GM21717 (cell line): Measurements from ENCODE around the gene PRAMEF5.
"Not testable (repeated sequence)": the region's sequence is repeated elsewhere in the genome, so short reads cannot be mapped to it uniquely, and the experiment has no call there.

ENCODE experiments used
- ATAC-seq: cut with Tn5 transposase; IDR thresholded peaks from one replicate; pipeline ENCODE4 v1.9.1; 2021; ENCODE audit warnings: mild to moderate bottlenecking, moderate library complexity; ENCODE audit not compliant: unreplicated experiment

The PRAMEF5 gene

DNA sequence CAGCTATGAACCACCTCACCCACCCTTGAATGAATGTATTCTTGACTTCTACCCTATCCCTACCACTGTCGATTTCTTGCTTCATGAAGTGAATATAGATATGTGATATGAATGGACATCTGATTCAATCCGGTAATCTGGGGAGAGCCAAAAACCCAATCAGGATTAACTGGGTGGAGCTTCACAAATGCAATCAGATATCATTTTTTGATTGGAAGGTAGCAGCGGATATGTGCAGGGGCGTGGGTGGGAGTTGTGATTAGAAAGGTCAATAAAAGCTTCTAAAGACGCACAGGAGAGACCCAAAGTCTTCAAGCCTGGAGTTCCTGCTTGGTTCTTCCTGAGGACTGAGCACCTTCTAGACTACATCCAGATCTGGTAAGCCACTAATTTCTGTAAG, at the start of gene PRAMEF5:
Gene PRAMEF5, plus strand, starts transcription at position 301 of the 400 bp plus-strand sequence. CDS start 5,071 bp downstream, outside the sequence.
- ATAC-seq = not testable (repeated sequence)

DNA sequence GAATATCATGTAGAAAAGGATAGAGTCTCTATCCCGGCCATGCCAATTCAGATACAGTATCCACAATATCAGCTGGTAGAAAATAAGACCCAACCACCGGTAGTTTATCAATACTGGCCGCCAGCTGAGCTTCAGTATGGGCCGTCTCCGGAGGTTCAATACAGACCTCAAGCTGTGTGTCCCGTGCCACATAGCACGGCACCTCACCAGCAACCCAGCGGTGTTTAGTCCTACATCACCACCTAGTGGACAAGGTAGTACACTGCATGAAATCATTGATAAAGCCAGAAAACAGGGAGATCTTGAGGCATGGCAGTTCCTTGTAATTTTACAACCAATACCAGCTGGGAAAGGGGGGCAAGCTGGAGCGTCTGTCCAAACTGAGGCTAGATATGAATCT, 45.3 kb upstream of the PRAMEF5 start:
- not testable (repeated sequence) for ATAC-seq

DNA sequence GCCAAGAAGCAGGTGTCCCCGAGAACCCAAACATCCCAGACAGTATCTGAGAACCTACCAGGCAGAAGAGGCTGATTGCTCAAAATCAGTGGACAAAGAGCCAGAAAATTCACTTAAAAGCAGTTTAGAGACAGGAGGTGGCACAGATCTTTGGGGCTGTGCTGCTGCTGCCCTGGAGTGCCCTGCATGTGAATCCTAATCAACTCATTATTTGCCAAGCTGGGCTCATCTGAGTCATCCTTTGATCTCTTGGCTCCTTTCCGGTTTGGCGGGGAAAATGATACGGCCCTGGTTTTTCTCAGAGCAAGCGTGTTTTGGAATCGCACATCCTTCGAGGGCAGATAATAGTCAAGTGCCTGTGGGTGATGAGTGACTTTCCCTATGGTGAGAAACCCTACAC, 37.4 kb upstream of the PRAMEF5 start:
- ATAC-seq = not testable (repeated sequence)

DNA sequence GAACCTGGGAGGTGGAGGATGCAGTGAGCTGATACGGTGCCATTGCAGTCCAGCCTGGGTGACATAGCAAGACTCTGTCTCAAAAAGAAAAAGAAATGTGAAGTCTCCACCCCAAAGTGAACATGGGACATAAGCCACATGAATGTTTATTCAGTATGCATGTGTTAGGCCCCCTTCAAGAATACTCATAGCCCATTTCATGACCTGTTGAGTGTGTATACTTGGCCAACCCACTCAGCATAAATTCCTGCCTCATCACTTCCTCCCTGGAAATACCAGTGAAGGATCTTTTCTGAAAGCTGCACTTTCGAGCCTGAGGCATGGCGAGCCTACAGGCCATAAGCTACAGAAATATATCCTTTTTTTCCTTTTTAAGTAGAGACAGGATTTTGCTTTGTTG, 34.8 kb upstream of the PRAMEF5 start:
- ATAC-seq = not testable (repeated sequence)

DNA sequence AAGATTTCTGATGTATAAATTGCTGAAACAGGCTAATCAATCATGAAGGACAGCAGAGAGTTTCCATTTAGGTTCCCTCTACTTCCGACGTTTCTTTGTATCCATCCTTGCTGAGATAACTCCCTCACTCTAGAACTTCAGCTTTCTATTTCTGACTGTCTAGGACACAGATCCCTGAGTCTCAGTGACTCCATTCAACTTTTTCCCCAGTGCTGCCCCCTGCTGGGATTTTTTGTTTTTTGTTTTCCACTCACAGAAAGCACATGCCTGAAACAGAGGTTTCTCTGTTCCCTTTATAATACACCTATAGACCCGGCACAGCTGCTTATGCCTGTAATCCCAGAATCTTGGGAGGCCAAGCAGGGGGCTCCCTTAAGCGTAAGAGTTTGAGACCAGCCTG, 31.2 kb upstream of the PRAMEF5 start:
- ATAC-seq = not testable (repeated sequence)

DNA sequence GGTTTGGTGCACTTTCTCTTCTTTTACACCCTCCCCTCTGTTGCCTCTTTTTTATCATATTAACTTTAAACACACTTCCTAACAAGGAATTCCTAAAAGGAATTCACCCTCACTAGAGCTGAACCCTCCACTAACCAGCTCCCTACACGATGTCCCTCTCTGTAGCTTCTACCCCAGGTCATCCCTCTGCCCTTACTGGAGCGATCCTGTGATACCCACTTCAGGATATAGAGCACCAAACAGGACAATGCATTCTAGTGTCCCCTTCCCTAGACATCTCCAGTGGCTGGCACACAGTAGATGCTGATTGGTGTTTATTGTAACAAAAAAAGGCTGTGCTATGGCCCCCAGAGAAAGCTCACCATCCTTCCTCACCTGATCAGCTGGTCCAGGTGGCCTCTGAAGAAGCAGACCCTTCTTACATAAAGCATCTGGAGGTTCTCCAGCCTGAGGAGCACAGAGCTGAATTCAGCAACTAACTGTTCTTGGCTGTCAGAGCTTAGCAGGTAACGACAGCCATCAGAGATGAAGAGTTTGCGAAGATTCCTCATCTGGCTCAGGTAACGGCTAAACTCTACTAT, 29.4 kb upstream of the PRAMEF5 start:
- no peak for ATAC-seq

DNA sequence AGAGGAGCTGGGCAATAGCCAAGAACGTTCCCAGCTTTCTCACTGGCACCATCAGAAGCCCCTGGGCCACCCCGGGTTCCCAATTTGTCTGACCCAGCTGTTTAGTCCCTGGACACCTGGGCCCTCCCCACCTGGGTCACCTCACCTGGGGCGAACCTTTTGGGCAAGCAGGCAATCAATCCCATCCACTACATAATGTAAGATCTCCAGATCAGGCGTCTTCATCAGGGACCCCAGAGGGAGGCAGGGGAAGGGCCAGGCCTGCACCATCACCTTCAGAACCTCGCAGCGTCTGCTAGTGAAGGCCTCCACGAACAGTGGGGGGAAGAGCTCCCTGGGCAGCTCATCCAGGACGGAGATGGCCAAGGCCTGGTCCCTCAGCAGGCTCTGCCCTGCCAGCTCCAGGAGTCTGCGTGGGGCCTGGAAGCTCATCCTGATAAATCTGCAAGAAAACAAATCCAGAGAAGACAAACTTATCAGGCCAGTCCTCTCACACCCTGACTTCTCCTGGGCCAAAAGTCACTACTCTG, 28.3 kb upstream of the PRAMEF5 start, which contains the start of gene PRAMEF18:
Gene PRAMEF18, minus strand, starts transcription at position 480 of the 530 bp plus-strand sequence. Its CDS starts 48 bp downstream, at position 432.
- ATAC-seq = not testable (repeated sequence)

DNA sequence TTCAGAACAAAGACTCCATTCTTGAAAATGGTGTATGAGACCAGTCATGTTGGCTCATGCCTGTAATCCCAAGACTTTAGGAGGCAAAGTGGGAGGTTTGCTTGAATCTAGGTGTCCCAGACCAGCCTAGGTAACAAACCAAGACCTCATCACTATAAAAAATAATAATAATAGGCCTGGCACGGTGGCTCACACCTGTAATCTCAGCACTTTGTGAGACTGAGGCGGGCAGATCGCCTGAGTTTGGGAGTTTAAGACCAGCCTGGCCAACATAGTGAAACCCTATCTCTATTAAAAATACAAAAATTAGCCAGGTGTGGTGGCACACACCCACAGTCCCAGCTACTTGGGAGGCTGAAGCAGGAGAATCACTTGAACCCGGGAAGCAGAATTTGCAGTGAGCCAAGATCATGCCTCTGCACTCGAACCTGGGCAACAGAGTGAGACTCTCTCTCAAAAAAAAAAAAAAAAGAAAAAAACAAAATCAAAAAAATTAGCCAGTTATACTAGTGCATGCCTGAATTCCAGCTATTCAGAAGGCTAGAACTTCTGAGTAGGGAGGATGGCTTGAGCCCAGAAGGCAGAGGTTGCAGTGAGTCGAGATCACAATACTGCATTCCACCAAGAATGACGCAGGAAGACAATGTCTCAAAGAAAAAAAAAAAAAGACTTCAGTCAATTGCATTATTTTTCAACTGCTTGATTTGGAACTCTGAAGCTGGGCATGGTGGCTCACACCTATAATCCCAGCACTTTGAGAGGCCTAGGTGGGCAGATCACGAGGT, 26.5 kb upstream of the PRAMEF5 start:
- ATAC-seq = not testable (repeated sequence)

DNA sequence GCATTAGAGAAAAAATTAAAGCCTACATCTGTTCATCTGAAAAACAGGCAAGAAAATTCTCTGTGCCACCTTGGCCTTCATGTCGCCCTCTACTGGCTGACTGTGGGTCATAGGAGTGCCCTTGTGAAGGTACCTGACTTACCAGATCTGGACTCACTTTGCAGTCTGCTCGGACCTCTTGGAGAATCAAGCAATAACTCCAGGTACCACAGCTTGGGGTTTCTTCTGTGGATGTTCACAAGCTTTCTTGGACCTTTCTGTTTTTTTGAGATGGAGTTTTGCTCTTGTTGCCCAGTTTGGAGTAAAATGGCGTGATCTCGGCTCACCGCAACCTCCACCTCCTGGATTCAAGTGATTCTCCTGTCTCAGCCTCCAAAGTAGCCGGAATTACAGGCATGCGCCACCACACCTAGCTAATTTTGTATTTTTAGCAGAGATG, 25.6 kb upstream of the PRAMEF5 start:
- no peak for ATAC-seq

DNA sequence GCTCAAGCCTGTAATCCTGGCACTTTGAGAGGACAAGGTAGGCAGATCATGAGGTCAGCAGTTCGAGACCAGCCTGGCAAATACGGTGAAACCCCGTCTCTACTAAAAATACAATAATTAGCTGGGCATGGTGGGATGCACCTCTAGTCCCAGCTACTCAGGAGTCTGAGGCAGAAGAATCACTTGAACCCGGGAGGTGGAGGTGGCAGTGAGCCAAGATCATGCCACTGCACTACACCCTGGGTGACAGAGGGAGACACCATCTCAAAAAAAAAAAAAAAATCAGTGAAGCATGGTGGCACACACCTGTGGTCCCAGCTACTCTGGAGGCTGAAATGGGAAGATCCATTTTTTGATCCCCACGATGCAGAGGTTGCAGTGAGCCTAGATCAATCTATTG, 23.9 kb upstream of the PRAMEF5 start:
- not testable (repeated sequence) for ATAC-seq

DNA sequence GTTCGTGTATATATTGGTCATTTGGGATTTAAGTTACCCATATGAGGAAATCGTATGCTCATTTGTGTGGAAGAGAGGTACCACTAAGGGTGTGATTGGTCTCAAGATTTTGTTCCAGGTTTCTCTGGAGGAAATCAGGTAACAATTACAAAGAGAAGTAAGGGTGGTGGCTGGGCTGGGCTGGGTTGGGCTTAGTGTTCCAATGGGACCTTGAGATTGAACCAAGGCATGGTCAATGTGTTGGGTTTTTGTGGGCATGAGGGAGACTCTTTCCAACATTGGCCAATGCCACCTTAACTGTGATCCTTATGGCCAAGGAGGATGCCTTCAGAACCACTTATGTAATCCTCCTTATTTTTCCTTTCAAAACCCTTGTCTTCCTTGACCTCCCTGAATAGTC, 23.4 kb upstream of the PRAMEF5 start:
- ATAC-seq = not testable (repeated sequence)

DNA sequence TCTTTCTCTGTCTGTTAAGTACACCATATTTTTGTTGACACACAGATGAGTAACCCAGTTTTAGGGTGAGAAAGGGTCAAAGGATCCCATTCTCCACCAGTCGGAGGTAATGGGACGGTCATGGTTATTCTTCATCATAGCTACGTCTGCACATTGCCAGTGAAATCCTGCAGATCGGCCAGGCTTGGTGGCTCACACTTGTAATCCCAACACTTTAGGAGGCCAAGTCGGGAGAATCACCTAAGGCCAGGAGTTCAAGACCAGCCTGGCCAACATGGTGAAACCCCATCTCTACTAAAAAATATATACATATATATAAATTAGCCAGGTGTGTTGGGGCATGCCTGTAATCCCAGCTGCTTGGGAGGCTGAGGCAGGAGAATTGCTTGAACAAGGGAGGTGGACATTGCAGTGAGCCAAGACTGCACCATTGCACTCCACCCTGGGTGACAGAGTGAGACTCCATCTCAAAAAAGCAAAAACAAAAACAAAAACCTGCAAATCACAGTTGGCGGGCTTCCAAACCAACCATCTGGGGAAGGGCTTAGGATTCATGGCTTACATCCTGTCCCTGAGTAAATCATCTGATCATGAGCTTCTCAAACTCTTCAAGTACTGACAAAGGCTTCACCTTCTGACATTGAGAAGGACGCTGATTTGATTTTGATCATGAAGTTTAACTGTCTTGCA, 22.8 kb upstream of the PRAMEF5 start:
- not testable (repeated sequence) for ATAC-seq

DNA sequence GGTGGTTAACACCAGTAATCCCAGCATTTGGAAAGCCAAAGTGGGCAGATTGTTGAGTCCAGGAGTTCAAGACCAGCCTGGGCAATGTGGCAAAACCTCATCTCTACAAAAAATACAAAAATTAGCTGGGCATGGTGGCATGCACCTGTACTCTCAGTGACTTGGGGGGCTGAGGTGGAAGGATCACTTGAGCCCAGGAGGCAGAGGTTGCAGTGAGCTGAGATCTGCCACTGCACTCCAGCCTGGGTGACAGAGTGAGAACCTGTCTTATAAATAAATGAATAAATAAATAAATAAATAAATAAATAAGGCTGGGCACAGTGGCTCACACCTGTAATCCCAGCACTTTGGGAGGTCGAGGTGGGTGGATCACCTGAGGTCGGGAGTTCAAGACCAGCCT, 21.9 kb upstream of the PRAMEF5 start:
- ATAC-seq = not testable (repeated sequence)

DNA sequence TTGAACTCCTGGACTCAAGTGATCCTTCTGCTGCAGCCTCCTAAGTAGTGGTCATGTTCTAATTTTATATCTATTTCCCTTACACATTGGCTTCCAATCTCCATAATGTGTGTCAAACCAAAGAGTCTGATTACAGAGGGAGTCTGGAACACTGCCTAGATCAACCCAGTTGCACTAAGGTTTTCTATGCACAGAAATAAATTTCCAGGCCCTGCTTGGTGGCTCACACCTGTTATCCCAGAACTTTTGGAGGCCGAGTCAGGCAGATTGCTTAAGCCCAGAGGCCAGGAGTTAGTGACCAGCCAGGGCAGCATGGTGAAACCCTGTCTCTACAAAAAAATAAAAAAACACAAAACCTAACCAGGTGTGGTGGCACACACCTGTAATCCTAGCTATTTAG, 19.9 kb upstream of the PRAMEF5 start:
- not testable (repeated sequence) for ATAC-seq

DNA sequence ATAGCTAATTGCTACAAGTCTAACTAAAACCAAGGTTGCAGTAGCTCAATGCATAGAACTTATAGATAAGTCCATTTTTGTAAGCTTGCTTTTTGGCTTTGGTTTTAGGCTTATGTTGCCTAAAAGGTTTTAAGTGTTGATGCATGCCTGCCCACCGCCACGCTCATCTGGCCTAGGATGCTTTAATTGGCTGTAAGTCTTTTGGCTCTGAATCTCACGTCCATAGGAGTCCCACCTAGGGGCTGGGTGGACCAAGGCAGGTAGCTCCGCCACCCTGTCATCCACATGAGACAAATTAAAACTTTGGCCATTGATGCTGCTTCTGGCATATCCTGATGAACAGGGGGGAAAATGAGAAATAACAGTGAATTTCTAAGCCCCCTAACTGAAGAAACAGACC, 16.4 kb upstream of the PRAMEF5 start:
- not testable (repeated sequence) for ATAC-seq

DNA sequence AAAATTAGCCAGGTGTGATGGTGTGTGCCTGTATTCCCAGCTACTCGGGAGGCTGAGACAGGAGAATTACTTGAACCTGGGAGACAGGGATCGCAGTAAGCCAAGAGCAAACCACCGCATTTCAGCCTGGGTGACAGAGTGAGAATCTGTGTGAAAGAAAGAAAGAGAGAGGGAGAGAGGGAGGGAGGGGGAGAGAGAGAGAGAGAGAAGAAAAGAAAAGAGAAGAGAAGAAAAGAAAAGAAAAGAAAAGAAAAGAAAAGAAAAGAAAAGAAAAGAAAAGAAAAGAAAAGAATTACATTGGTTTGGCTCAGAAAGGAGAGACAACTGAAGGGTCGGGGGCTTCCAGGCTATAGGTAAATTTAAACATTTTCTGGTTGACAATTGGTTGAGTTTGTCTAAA, 14.4 kb upstream of the PRAMEF5 start:
- not testable (repeated sequence) for ATAC-seq

DNA sequence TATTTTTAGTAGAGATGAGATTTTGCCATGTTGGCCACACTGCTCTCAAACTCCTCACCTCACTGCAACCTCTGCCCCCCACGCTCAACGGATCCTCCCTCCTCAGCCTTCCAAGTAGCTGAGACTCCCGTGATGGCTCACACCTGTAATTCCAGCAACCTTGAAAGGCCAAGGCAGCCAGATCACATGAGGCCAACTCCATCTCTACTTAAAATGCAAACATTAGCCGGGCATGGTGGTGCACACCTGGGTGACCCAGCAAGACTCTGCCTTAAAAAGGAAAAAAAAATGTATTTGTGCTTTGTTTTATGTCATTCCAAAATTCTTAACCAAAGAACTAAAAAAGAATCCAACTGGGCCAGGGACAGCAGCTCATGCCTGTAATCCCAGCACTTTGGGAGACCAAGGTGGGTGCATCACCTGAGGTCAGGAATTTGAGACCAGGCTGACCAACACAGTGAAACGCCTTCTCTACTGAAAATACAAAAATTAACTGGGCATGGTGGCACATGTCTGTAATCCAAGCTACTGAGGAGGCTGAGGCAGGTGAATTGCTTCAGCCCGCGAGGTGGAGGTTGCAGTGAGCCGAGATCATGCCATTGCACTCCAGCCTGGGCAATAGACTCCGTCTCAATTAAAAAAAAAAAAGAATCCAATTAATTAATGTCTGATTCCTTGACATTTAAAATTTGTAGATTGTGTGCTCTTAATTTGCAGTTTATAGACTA, 10.3 kb upstream of the PRAMEF5 start:
- ATAC-seq = not testable (repeated sequence)

DNA sequence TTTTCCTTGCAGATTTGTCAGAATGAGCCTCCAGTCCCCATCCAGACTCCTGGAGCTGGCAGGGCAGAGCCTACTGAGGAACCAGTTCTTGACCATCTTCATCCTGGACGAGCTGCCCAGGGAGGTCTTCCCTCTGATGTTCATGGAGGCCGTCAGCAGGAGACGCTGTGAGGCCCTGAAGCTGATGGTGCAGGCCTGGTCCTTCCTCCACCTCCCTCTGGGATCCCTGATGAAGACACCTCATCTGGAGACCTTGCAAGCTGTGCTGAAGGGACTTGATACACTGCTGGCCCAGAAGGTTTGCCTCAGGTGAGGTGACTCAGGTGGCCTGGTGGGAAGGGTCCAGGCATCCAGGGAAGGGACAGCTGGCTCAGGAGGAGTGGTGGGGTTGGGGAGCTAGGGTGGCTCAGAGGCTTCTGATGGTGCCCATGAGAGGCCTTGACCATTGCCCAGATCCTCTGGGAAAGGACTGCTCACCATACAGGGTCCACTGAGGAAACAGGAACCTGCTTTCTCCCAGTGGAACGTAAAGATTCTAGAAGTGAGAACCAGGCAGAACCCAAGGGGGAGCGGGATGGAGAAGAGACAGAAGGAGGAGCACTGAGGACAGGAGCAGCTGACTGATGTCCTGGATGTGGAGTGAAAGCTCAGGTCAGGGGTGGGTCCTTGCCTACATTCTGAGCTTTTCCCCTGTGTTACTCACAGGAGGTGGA, 8.0 kb upstream of the PRAMEF5 start:
- ATAC-seq = not testable (repeated sequence)

DNA sequence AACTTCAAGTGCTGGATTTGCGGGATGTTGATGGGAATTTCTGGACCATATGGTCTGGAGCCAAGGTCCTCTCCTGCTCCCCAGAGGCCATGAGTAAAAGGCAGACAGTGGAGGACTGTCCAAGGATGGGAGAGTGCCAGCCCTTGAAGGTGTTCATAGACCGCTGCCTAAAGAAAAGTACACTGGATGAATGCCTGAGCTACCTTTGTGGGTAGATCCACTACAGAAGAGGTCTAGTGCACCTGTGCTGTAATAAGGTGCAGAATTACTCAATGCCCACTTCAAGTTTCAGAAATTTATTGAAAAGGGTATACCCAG, 7.5 kb upstream of the PRAMEF5 start:
- not testable (repeated sequence) for ATAC-seq

DNA sequence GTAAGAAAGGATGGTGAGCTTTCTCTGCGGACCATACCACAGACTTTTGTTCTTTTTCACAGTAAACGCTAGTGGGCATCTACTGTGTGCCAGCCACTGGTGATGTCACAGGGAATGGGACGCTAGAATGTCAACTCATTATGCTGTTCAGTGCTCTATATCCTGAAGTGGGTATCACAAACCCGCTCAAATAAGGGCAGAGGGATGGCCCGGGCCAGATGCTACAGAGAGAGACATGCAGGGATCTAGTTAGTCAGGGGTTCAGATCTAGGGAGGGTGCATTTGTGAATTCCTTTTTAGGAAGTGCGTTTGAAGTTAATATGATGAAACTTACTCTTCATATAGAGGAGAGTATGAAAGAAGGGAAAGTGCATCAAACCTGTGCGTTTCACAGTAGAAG, 6.9 kb upstream of the PRAMEF5 start:
- not testable (repeated sequence) for ATAC-seq
